Measurements from ENCODE around the gene ADAMTSL4.

The ADAMTSL4 gene

DNA sequence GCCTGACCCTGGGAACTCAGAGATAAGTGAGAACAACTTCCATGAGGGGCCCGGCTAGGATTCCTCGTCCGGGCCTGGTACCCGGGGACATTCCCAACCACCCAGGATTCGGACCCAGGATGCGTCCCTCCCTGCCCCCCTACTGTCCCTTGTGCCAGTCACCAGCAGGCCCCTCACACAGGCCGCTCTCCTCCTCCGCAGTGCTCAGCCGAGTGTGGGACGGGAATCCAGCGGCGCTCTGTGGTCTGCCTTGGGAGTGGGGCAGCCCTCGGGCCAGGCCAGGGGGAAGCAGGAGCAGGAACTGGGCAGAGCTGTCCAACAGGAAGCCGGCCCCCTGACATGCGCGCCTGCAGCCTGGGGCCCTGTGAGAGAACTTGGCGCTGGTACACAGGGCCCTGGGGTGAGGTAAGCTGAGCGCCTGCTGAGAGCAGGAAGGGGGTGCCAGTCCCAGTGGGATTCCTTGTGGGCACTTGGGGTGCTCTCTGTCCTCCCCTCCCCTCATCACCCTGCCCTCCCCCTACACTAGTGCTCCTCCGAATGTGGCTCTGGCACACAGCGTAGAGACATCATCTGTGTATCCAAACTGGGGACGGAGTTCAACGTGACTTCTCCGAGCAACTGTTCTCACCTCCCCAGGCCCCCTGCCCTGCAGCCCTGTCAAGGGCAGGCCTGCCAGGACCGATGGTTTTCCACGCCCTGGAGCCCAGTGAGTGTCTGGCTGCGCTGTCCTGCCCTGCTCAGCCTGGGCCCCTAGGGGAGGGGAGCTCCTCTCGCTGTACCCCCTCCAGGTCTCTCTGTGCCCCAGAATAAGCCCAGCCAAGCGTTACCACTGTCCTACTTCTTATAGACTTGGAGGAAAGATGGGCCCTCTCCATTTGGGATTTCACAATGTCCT is 9.8 kb downstream of the ADAMTSL4 start:
- Histone ChIP-seq H4K8ac (ENCODE audit: low read length) (no peak overlapping the region), H3K9me3 (ENCODE audit: control insufficient read depth, low read length) (no peaks in the 10 kb centered on the region), H3K23ac (ENCODE audit: low read length in 2 of 2) (no peak overlapping the region), H2BK120ac (ENCODE audit: low read depth, low read length) (no peak overlapping the region), H2BK12ac (ENCODE audit: low read length in 2 of 2) (peak overlapping the region in 1 of 2 experiments; percentile 49), H3K4ac (ENCODE audit: low read depth in 1 of 2, low read length in 2 of 2) (peak overlapping the region; percentile 19 to 41), H3K79me1 (replicated peaks; ENCODE audit: low read length, poor library complexity, severe bottlenecking) (peaks cover 36% of the 10 kb centered on the region), H2AFZ (ENCODE audit: low read depth, low read length) (no peak overlapping the region), H3K4me3 (ENCODE audit: insufficient read depth in 1 of 2, low read depth in 1 of 2, low read length in 2 of 2) (no peak overlapping the region), H3K36me3 (ENCODE audit: control insufficient read depth in 1 of 2, insufficient read depth in 2 of 2, low read depth in 1 of 2, low read length in 2 of 2) (peaks cover 42 to 53% of the 10 kb centered on the region in 2 experiments), H3K18ac (ENCODE audit: low read depth in 1 of 2, low read length in 2 of 2) (peak overlapping the region; percentile 9 to 53), H4K91ac (ENCODE audit: low read length) (no peak overlapping the region), H3K9ac (ENCODE audit: low read length) (peak overlapping the region; percentile 61), H3K27ac (ENCODE audit: low read length, poor library complexity, severe bottlenecking) (no peak overlapping the region), H2AK5ac (ENCODE audit: low read length, severe bottlenecking) (no peak overlapping the region), H3K4me1 (ENCODE audit: control insufficient read depth, insufficient read depth, low read depth, low read length) (peaks cover 53% of the 10 kb centered on the region), H2BK15ac (ENCODE audit: low read depth, poor library complexity, severe bottlenecking) (peak overlapping the region; percentile 4), H3K27me3 (ENCODE audit: control insufficient read depth in 1 of 2, insufficient read depth in 1 of 2, low read length in 2 of 2) (no peaks in the 10 kb centered on the region), H2BK5ac (ENCODE audit: low read depth, low read length, poor library complexity, severe bottlenecking) (no peak overlapping the region), H3K14ac (ENCODE audit: low read length in 2 of 2) (peak overlapping the region in 1 of 2 experiments; percentile 44), H3K4me2 (ENCODE audit: low read length, poor library complexity, severe bottlenecking) (no peak overlapping the region)
- DNase-seq = peak; percentile 26
- WGBS = 90% methylated on average over 26 of the region's 28 CpGs

DNA sequence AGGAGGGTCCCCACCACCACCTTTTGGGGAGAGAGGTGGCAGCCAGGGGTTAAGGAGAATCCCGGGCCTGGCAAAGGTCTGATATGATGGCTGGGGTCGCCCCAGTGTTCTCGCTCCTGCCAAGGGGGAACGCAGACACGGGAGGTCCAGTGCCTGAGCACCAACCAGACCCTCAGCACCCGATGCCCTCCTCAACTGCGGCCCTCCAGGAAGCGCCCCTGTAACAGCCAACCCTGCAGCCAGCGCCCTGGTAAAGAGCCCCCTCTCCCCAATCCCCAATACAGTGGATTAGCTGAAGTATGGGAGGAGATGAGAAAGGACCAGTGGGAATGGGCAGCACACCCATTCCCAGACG is 10.4 kb downstream of the ADAMTSL4 start:
- Histone ChIP-seq H2AFZ (ENCODE audit: low read depth, low read length) (no peak overlapping the region), H3K79me1 (replicated peaks; ENCODE audit: low read length, poor library complexity, severe bottlenecking) (peaks cover 36% of the 10 kb centered on the region), H2AK5ac (ENCODE audit: low read length, severe bottlenecking) (peak overlapping the region; percentile 30), H3K23ac (ENCODE audit: low read length in 2 of 2) (no peak overlapping the region), H4K8ac (ENCODE audit: low read length) (no peak overlapping the region), H3K18ac (ENCODE audit: low read depth in 1 of 2, low read length in 2 of 2) (peak overlapping the region; percentile 23 to 34), H3K36me3 (ENCODE audit: control insufficient read depth in 1 of 2, insufficient read depth in 2 of 2, low read depth in 1 of 2, low read length in 2 of 2) (peaks cover 36 to 46% of the 10 kb centered on the region in 2 experiments), H3K4me1 (ENCODE audit: control insufficient read depth, insufficient read depth, low read depth, low read length) (peaks cover 58% of the 10 kb centered on the region), H2BK120ac (ENCODE audit: low read depth, low read length) (no peak overlapping the region), H2BK15ac (ENCODE audit: low read depth, poor library complexity, severe bottlenecking) (no peak overlapping the region), H3K27me3 (ENCODE audit: control insufficient read depth in 1 of 2, insufficient read depth in 1 of 2, low read length in 2 of 2) (no peaks in the 10 kb centered on the region), H3K4me2 (ENCODE audit: low read length, poor library complexity, severe bottlenecking) (no peak overlapping the region), H3K4ac (ENCODE audit: low read depth in 1 of 2, low read length in 2 of 2) (peak overlapping the region in 1 of 2 experiments; percentile 41), H4K91ac (ENCODE audit: low read length) (no peak overlapping the region), H3K9ac (ENCODE audit: low read length) (peak overlapping the region; percentile 61), H2BK12ac (ENCODE audit: low read length in 2 of 2) (peak overlapping the region in 1 of 2 experiments; percentile 55), H3K4me3 (ENCODE audit: insufficient read depth in 1 of 2, low read depth in 1 of 2, low read length in 2 of 2) (no peak overlapping the region), H3K9me3 (ENCODE audit: control insufficient read depth, low read length) (no peaks in the 10 kb centered on the region), H3K27ac (ENCODE audit: low read length, poor library complexity, severe bottlenecking) (no peak overlapping the region), H2BK5ac (ENCODE audit: low read depth, low read length, poor library complexity, severe bottlenecking) (no peak overlapping the region), H3K14ac (ENCODE audit: low read length in 2 of 2) (no peak overlapping the region)
- DNase-seq = no peak
- 84% methylated on average over 8 of the region's 10 CpGs for WGBS

DNA sequence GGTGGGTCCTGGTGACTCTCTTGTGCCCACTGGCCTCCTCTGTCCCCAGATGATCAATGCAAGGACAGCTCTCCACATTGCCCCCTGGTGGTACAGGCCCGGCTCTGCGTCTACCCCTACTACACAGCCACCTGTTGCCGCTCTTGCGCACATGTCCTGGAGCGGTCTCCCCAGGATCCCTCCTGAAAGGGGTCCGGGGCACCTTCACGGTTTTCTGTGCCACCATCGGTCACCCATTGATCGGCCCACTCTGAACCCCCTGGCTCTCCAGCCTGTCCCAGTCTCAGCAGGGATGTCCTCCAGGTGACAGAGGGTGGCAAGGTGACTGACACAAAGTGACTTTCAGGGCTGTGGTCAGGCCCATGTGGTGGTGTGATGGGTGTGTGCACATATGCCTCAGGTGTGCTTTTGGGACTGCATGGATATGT is 10.8 kb downstream of the ADAMTSL4 start:
- WGBS = 53% methylated on average over 9 of the region's 9 CpGs

DNA sequence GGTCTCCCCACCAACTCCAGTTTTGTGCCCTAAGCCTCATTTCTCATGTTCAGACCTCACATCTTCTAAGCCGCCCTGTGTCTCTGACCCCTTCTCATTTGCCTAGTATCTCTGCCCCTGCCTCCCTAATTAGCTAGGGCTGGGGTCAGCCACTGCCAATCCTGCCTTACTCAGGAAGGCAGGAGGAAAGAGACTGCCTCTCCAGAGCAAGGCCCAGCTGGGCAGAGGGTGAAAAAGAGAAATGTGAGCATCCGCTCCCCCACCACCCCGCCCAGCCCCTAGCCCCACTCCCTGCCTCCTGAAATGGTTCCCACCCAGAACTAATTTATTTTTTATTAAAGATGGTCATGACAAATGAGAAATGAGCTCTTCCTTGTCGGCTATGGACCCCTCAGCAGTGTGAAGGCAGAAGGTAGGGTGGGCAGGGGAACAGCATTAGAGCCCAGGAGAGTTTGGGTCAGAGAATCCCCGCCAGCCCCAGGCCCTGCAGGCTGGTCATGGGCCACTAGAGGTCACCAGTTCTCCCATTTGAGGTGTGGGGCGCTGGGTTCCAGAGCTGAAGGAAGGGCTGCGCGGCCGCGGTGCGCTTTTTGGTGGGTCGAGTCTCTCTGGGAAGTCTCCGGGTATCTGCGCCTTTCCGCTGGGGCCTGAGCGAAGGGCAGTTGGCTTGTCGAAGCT is 11.5 kb downstream of the ADAMTSL4 start:
- H2BK12ac ChIP-seq (ENCODE audit: low read length in 2 of 2) = peak overlapping the region in 1 of 2 experiments; percentile 81
- H2AFZ ChIP-seq (ENCODE audit: low read depth, low read length) = no peak overlapping the region
- peaks cover 28 to 38% of the 10 kb centered on the region in 2 experiments for H3K36me3 ChIP-seq (ENCODE audit: control insufficient read depth in 1 of 2, insufficient read depth in 2 of 2, low read depth in 1 of 2, low read length in 2 of 2)
- WGBS = 9% methylated on average over 11 of the region's 17 CpGs
- peak overlapping the region; percentile 20 for H2BK5ac ChIP-seq (ENCODE audit: low read depth, low read length, poor library complexity, severe bottlenecking)
- H2BK120ac ChIP-seq (ENCODE audit: low read depth, low read length) = peak overlapping the region; percentile 50
- no peak for DNase-seq
- peak overlapping the region; percentile 98 for H3K9ac ChIP-seq (ENCODE audit: low read length)
- H3K4me3 ChIP-seq (ENCODE audit: insufficient read depth in 1 of 2, low read depth in 1 of 2, low read length in 2 of 2) = peak overlapping the region; percentile 42 to 77
- no peak overlapping the region for H2AK5ac ChIP-seq (ENCODE audit: low read length, severe bottlenecking)
- peak overlapping the region; percentile 73 for H2BK15ac ChIP-seq (ENCODE audit: low read depth, poor library complexity, severe bottlenecking)
- no peak overlapping the region for H4K8ac ChIP-seq (ENCODE audit: low read length)
- peak overlapping the region in 1 of 2 experiments; percentile 60 for H3K4ac ChIP-seq (ENCODE audit: low read depth in 1 of 2, low read length in 2 of 2)
- no peak overlapping the region for H3K23ac ChIP-seq (ENCODE audit: low read length in 2 of 2)
- peak overlapping the region in 1 of 2 experiments; percentile 3 for H3K14ac ChIP-seq (ENCODE audit: low read length in 2 of 2)
- H3K9me3 ChIP-seq (ENCODE audit: control insufficient read depth, low read length) = no peaks in the 10 kb centered on the region
- peaks cover 33% of the 10 kb centered on the region for H3K79me1 ChIP-seq (replicated peaks; ENCODE audit: low read length, poor library complexity, severe bottlenecking)
- peaks cover 60% of the 10 kb centered on the region for H3K4me1 ChIP-seq (ENCODE audit: control insufficient read depth, insufficient read depth, low read depth, low read length)
- peak overlapping the region; percentile 100 for H3K27ac ChIP-seq (ENCODE audit: low read length, poor library complexity, severe bottlenecking)
- peak overlapping the region; percentile 39 for H3K4me2 ChIP-seq (ENCODE audit: low read length, poor library complexity, severe bottlenecking)
- H3K27me3 ChIP-seq (ENCODE audit: control insufficient read depth in 1 of 2, insufficient read depth in 1 of 2, low read length in 2 of 2) = no peaks in the 10 kb centered on the region
- no peak overlapping the region for H4K91ac ChIP-seq (ENCODE audit: low read length)
- peak overlapping the region; percentile 46 to 82 for H3K18ac ChIP-seq (ENCODE audit: low read depth in 1 of 2, low read length in 2 of 2)

More for the DNA sequence above, 10.8 kb downstream of the ADAMTSL4 start:
- Histone ChIP-seq H3K14ac (ENCODE audit: low read length in 2 of 2) (no peak overlapping the region), H3K4me1 (ENCODE audit: control insufficient read depth, insufficient read depth, low read depth, low read length) (peaks cover 59% of the 10 kb centered on the region), H2BK120ac (ENCODE audit: low read depth, low read length) (no peak overlapping the region), H3K4ac (ENCODE audit: low read depth in 1 of 2, low read length in 2 of 2) (no peak overlapping the region), H4K91ac (ENCODE audit: low read length) (no peak overlapping the region), H3K27ac (ENCODE audit: low read length, poor library complexity, severe bottlenecking) (no peak overlapping the region), H4K8ac (ENCODE audit: low read length) (no peak overlapping the region), H3K4me3 (ENCODE audit: insufficient read depth in 1 of 2, low read depth in 1 of 2, low read length in 2 of 2) (peak overlapping the region in 1 of 2 experiments; percentile 56), H3K27me3 (ENCODE audit: control insufficient read depth in 1 of 2, insufficient read depth in 1 of 2, low read length in 2 of 2) (no peaks in the 10 kb centered on the region), H2AFZ (ENCODE audit: low read depth, low read length) (no peak overlapping the region), H3K23ac (ENCODE audit: low read length in 2 of 2) (no peak overlapping the region), H3K9me3 (ENCODE audit: control insufficient read depth, low read length) (no peaks in the 10 kb centered on the region), H2BK5ac (ENCODE audit: low read depth, low read length, poor library complexity, severe bottlenecking) (no peak overlapping the region), H3K4me2 (ENCODE audit: low read length, poor library complexity, severe bottlenecking) (no peak overlapping the region), H3K79me1 (replicated peaks; ENCODE audit: low read length, poor library complexity, severe bottlenecking) (peaks cover 36% of the 10 kb centered on the region), H3K9ac (ENCODE audit: low read length) (peak overlapping the region; percentile 98), H3K18ac (ENCODE audit: low read depth in 1 of 2, low read length in 2 of 2) (peak overlapping the region in 1 of 2 experiments; percentile 40), H2AK5ac (ENCODE audit: low read length, severe bottlenecking) (peak overlapping the region; percentile 30), H3K36me3 (ENCODE audit: control insufficient read depth in 1 of 2, insufficient read depth in 2 of 2, low read depth in 1 of 2, low read length in 2 of 2) (peaks cover 34 to 45% of the 10 kb centered on the region in 2 experiments), H2BK12ac (ENCODE audit: low read length in 2 of 2) (peak overlapping the region in 1 of 2 experiments; percentile 55), H2BK15ac (ENCODE audit: low read depth, poor library complexity, severe bottlenecking) (no peak overlapping the region)
- peak; percentile 76 for DNase-seq

Measured in mesenchymal stem cell (in vitro differentiated cells and primary cell).